ENCODE measurements around the gene NTHL1.

NTHL1 gene

DNA sequence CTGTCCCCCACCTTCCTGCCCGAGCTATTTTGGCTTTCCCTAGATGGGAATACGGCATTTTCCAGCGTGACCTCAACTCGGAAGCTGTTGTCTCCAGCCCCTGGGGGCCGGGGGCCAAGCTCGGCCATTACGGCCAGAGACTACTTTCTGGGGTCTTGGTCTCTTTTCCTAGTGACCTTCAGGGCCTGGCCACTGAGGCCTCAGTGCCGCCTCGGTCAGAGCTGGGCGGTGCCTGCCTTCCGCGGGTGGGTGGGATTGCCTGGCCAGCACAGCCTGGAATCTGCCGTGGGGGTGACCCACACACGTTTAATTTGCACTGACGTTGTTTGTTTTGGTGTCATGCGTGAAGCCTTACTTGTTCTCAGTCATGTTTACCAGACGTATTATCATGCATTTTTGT lies 29.4 kb upstream of the NTHL1 start (continued):
- TF ChIP-seq, protein P1, sequence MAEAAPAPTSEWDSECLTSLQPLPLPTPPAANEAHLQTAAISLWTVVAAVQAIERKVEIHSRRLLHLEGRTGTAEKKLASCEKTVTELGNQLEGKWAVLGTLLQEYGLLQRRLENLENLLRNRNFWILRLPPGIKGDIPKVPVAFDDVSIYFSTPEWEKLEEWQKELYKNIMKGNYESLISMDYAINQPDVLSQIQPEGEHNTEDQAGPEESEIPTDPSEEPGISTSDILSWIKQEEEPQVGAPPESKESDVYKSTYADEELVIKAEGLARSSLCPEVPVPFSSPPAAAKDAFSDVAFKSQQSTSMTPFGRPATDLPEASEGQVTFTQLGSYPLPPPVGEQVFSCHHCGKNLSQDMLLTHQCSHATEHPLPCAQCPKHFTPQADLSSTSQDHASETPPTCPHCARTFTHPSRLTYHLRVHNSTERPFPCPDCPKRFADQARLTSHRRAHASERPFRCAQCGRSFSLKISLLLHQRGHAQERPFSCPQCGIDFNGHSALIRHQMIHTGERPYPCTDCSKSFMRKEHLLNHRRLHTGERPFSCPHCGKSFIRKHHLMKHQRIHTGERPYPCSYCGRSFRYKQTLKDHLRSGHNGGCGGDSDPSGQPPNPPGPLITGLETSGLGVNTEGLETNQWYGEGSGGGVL (tag by site-specific recombination; IDR thresholded peaks at IDR 0.05): no peak
- no peak for TF ChIP-seq ZNF658 (tag by site-specific recombination; IDR thresholded peaks at IDR 0.05)
- TF ChIP-seq, protein P2, sequence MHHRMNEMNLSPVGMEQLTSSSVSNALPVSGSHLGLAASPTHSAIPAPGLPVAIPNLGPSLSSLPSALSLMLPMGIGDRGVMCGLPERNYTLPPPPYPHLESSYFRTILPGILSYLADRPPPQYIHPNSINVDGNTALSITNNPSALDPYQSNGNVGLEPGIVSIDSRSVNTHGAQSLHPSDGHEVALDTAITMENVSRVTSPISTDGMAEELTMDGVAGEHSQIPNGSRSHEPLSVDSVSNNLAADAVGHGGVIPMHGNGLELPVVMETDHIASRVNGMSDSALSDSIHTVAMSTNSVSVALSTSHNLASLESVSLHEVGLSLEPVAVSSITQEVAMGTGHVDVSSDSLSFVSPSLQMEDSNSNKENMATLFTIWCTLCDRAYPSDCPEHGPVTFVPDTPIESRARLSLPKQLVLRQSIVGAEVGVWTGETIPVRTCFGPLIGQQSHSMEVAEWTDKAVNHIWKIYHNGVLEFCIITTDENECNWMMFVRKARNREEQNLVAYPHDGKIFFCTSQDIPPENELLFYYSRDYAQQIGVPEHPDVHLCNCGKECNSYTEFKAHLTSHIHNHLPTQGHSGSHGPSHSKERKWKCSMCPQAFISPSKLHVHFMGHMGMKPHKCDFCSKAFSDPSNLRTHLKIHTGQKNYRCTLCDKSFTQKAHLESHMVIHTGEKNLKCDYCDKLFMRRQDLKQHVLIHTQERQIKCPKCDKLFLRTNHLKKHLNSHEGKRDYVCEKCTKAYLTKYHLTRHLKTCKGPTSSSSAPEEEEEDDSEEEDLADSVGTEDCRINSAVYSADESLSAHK (tag by site-specific recombination; IDR thresholded peaks at IDR 0.05): no peak

DNA sequence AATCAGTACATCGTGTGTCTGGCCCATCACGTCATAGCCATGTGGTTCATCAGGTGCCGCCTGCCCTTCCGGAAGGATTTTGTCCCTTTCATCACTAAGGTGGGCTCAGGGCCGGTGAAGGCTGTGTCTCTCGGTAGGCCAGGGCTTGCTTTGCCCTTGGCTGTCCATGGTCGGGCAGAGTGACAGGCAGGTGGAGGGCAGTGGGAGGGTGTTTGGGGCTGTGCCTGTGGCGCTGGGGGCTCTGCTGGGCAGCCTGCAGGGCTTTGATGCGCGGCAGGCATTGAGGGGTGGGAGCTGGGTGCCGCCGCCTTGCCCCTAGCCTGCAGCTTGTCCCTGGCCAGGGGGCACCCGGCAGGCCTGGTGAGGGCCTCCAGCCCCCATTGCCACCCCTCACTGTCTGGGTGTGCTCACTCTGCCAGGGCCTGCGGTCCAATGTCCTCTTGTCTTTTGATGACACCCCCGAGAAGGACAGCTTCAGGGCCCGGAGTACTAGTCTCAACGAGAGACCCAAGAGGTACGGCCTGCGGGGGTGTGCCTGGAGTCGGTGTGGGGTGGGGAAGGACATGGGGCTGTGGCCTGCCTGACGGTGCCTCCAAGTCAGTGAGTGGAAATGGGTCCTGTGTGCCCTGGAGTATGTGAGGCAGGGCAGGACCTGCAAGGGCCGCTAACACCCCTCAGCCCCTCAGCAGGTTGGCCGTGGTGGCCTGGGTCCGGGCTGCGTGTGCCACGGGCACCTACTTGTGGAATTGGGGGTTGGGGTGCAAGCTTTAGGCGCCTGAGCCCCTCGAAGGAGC lies 28.6 kb upstream of the NTHL1 start:
- Histone ChIP-seq H3K4me1 (ENCODE audit: control insufficient read depth, insufficient read depth, low read length) (no peaks in the 10 kb centered on the region), H3K9me3 (ENCODE audit: control insufficient read depth, insufficient read depth, low read depth, low read length) (no peaks in the 10 kb centered on the region), H3K27ac (ENCODE audit: extremely low read depth, low read depth, low read length) (no peak overlapping the region), H3K36me3 (ENCODE audit: control insufficient read depth in 2 of 2, insufficient read depth in 1 of 2, low read length in 2 of 2) (peaks cover 0 to 89% of the 10 kb centered on the region in 2 experiments; a peak in 1 of 3 replicates), H3K4me3 (ENCODE audit: low read depth, low read length) (no peak overlapping the region)
- ChIA-PET CTCF (no interaction called here), POLR2A (interaction anchor here (0.6 kb wide), 3 partner anchors 8 to 54 kb away, joined by 3 to 7 read pairs (median 3); no protein-coding TSS in a partner anchor)
- TF ChIP-seq ZNF792 (tag by site-specific recombination; IDR thresholded peaks at IDR 0.05): no peak
- TF ChIP-seq GLI2 (tag by site-specific recombination; IDR thresholded peaks at IDR 0.05; ENCODE audit: borderline replicate concordance, low read depth): no peak

DNA sequence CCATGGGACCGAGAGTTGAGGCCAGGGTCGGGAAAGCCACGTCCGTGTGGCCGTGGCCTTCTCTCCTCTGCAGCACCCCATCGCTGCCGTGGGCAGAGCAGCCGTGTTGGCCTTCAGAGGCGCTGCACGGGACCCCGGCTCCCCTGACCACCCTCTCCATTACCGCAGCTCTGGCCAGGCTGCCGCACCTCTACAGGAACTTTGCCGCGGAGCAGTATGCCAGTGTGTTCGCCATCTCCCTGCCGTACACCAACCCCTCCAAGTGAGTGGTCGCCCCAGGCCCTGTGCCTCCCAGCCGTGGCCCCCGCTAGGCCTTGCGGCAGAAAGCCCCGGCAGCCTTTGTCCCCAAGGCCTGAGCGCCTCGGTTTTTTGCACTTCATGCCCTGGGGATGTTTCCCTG lies 28.0 kb upstream of the NTHL1 start:
- POLR2A ChIA-PET: interaction anchor here (0.6 kb wide), 1 partner anchor 13 kb away, joined by 3 read pairs; no protein-coding TSS in a partner anchor
- Histone ChIP-seq H3K9me3 (ENCODE audit: control insufficient read depth, insufficient read depth, low read depth, low read length) (no peaks in the 10 kb centered on the region), H3K4me1 (ENCODE audit: control insufficient read depth, insufficient read depth, low read length) (no peaks in the 10 kb centered on the region), H3K4me3 (ENCODE audit: low read depth, low read length) (no peak overlapping the region), H3K36me3 (ENCODE audit: control insufficient read depth in 2 of 2, insufficient read depth in 1 of 2, low read length in 2 of 2) (peaks cover 0 to 89% of the 10 kb centered on the region in 2 experiments; a peak in 1 of 3 replicates), H3K27ac (ENCODE audit: extremely low read depth, low read depth, low read length) (no peak overlapping the region)
- CTCF ChIA-PET: interaction anchor here (0.7 kb wide), 1 partner anchor 68 kb away, joined by 3 read pairs; no protein-coding TSS in a partner anchor
- TF ChIP-seq ZNF555 (tag by site-specific recombination; conservative IDR thresholded peaks at IDR 0.05): no peak
- no peak for TF ChIP-seq ZNF629 (tag by site-specific recombination; IDR thresholded peaks at IDR 0.05)
- TF ChIP-seq ZNF473 (tag by site-specific recombination; IDR thresholded peaks at IDR 0.05): no peak
- no peak for TF ChIP-seq ZNF521 (tag by site-specific recombination; IDR thresholded peaks at IDR 0.05)
- TF ChIP-seq ZNF302 (tag by site-specific recombination; IDR thresholded peaks at IDR 0.05; ENCODE audit: low read depth): no peak

DNA sequence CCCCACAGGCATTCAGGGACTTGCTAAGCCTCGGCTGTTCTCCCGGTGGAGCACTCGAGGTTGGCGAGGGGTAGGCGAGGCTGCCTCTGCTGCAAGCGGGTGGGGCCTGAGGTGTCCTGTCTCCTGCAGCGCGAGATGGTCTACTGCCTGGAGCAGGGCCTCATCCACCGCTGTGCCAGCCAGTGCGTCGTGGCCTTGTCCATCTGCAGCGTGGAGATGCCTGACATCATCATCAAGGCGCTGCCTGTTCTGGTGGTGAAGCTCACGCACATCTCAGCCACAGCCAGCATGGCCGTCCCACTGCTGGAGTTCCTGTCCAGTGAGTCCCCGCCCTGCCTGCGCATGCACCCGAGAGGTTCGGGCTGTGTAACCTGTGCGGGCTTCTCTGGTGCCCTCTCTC lies 26.4 kb upstream of the NTHL1 start:
- Histone ChIP-seq H3K36me3 (ENCODE audit: control insufficient read depth in 2 of 2, insufficient read depth in 1 of 2, low read length in 2 of 2) (peaks cover 0 to 87% of the 10 kb centered on the region in 2 experiments; a peak in 1 of 3 replicates), H3K4me1 (ENCODE audit: control insufficient read depth, insufficient read depth, low read length) (no peaks in the 10 kb centered on the region), H3K9me3 (ENCODE audit: control insufficient read depth, insufficient read depth, low read depth, low read length) (no peaks in the 10 kb centered on the region), H3K4me3 (ENCODE audit: low read depth, low read length) (no peak overlapping the region), H3K27ac (ENCODE audit: extremely low read depth, low read depth, low read length) (no peak overlapping the region)
- POLR2A ChIA-PET: no interaction called here
- CTCF ChIA-PET: interaction anchor here (0.6 kb wide), 1 partner anchor 131 kb away, joined by 3 read pairs; the partner anchor contains the start of gene MSRB1
- TF ChIP-seq ZIC2 (tag by site-specific recombination; IDR thresholded peaks at IDR 0.05): no peak
- TF ChIP-seq, protein P3, sequence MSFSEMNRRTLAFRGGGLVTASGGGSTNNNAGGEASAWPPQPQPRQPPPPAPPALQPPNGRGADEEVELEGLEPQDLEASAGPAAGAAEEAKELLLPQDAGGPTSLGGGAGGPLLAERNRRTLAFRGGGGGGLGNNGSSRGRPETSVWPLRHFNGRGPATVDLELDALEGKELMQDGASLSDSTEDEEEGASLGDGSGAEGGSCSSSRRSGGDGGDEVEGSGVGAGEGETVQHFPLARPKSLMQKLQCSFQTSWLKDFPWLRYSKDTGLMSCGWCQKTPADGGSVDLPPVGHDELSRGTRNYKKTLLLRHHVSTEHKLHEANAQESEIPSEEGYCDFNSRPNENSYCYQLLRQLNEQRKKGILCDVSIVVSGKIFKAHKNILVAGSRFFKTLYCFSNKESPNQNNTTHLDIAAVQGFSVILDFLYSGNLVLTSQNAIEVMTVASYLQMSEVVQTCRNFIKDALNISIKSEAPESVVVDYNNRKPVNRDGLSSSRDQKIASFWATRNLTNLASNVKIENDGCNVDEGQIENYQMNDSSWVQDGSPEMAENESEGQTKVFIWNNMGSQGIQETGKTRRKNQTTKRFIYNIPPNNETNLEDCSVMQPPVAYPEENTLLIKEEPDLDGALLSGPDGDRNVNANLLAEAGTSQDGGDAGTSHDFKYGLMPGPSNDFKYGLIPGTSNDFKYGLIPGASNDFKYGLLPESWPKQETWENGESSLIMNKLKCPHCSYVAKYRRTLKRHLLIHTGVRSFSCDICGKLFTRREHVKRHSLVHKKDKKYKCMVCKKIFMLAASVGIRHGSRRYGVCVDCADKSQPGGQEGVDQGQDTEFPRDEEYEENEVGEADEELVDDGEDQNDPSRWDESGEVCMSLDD (tag by site-specific recombination; IDR thresholded peaks at IDR 0.05): no peak
- TF ChIP-seq SP3 (tag by site-specific recombination; IDR thresholded peaks at IDR 0.05): no peak
- TF ChIP-seq ZBTB7A (tag by site-specific recombination; IDR thresholded peaks at IDR 0.05; ENCODE audit: low read depth): no peak
- TF ChIP-seq ZNF654 (tag by site-specific recombination; IDR thresholded peaks at IDR 0.05; ENCODE audit: low read depth): no peak
- TF ChIP-seq, protein P4, sequence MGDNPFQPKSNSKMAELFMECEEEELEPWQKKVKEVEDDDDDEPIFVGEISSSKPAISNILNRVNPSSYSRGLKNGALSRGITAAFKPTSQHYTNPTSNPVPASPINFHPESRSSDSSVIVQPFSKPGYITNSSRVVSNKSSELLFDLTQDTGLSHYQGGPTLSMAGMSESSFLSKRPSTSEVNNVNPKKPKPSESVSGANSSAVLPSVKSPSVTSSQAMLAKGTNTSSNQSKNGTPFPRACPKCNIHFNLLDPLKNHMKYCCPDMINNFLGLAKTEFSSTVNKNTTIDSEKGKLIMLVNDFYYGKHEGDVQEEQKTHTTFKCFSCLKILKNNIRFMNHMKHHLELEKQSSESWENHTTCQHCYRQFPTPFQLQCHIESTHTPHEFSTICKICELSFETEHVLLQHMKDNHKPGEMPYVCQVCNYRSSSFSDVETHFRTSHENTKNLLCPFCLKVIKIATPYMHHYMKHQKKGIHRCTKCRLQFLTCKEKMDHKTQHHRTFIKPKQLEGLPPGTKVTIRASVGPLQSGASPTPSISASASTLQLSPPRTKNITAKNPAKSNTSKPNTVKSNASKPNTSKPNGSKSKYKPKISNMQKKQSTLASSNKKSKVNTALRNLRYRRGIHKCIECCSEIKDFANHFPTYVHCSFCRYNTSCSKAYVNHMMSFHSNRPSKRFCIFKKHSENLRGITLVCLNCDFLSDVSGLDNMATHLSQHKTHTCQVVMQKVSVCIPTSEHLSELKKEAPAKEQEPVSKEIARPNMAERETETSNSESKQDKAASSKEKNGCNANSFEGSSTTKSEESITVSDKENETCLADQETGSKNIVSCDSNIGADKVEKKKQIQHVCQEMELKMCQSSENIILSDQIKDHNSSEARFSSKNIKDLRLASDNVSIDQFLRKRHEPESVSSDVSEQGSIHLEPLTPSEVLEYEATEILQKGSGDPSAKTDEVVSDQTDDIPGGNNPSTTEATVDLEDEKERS (tag by site-specific recombination; IDR thresholded peaks at IDR 0.05): no peak
- TF ChIP-seq ZNF530 (tag by site-specific recombination; IDR thresholded peaks at IDR 0.05; ENCODE audit: low read depth): no peak
- TF ChIP-seq ZFP3 (tag by site-specific recombination; IDR thresholded peaks at IDR 0.05; ENCODE audit: low read depth): no peak
- TF ChIP-seq ZNF514 (tag by site-specific recombination; IDR thresholded peaks at IDR 0.05): no peak
